ENCODE results near the gene ELFN2. TPM values are rescaled to one million over a fixed set of nuclear protein-coding genes. Genes with fewer than 3 reads are reported as not detected.

Gene ELFN2
- total and polyA plus RNA-seq, 2 of the 13 experiments (the other 11 are each of a cell fraction or from before 2014, with no cell fraction given): 0.01 TPM; not detected in 1

DNA sequence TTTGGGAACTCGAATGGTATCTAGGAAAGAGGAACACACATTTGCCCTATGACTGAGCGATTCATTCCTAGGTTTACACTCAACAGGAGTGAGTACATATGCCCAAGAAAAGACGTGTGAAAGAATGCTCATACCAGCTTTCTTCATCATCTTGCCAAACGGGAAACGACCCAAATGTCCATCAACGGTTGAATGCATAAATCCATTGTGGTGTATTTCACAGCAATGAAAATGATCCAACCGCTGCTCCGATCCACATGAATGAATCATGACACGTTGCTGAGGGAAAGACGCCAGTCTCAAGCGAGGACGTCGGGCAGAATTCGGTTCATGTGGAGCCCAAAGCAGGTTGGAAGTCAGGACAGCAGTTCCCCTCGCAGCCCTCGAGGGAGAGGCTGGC lies 73.4 kb downstream of the ELFN2 start:
- in situ Hi-C loops (cut with HindIII; ENCODE audit: extremely low pct_ligation_motif_present, low pct_unique_long_range_greater_than_20kb) (no loop called here), intact Hi-C loops (cut with micrococcal nuclease; ENCODE audit: unreplicated experiment) (no loop called here)
- TF ChIP-seq ZNF292 (CRISPR knock-in tag; IDR thresholded peaks at IDR 0.05; ENCODE audit: borderline replicate concordance, low read depth): no peak
- TF ChIP-seq, protein P1, sequence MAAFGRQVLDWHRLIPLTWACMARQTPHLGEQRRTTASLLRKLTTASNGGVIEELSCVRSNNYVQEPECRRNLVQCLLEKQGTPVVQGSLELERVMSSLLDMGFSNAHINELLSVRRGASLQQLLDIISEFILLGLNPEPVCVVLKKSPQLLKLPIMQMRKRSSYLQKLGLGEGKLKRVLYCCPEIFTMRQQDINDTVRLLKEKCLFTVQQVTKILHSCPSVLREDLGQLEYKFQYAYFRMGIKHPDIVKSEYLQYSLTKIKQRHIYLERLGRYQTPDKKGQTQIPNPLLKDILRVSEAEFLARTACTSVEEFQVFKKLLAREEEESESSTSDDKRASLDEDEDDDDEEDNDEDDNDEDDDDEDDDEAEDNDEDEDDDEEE (CRISPR knock-in tag; IDR thresholded peaks at IDR 0.05): no peak
- no peak for TF ChIP-seq MIER2 (CRISPR knock-in tag; IDR thresholded peaks at IDR 0.05)
- TF ChIP-seq, protein P2, sequence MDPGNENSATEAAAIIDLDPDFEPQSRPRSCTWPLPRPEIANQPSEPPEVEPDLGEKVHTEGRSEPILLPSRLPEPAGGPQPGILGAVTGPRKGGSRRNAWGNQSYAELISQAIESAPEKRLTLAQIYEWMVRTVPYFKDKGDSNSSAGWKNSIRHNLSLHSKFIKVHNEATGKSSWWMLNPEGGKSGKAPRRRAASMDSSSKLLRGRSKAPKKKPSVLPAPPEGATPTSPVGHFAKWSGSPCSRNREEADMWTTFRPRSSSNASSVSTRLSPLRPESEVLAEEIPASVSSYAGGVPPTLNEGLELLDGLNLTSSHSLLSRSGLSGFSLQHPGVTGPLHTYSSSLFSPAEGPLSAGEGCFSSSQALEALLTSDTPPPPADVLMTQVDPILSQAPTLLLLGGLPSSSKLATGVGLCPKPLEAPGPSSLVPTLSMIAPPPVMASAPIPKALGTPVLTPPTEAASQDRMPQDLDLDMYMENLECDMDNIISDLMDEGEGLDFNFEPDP (CRISPR knock-in tag; conservative IDR thresholded peaks at IDR 0.05): no peak
- TF ChIP-seq, protein P3, sequence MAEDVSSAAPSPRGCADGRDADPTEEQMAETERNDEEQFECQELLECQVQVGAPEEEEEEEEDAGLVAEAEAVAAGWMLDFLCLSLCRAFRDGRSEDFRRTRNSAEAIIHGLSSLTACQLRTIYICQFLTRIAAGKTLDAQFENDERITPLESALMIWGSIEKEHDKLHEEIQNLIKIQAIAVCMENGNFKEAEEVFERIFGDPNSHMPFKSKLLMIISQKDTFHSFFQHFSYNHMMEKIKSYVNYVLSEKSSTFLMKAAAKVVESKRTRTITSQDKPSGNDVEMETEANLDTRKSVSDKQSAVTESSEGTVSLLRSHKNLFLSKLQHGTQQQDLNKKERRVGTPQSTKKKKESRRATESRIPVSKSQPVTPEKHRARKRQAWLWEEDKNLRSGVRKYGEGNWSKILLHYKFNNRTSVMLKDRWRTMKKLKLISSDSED (CRISPR knock-in tag; IDR thresholded peaks at IDR 0.05): no peak
- TF ChIP-seq ZBTB3 (CRISPR knock-in tag; IDR thresholded peaks at IDR 0.05; ENCODE audit: borderline replicate concordance, low read depth): no peak
- TF ChIP-seq KDM1A (CRISPR knock-in tag; IDR thresholded peaks at IDR 0.05): no peak
- TF ChIP-seq MED13 (CRISPR knock-in tag; IDR thresholded peaks at IDR 0.05): no peak
- TF ChIP-seq ZMYM2 (CRISPR knock-in tag; IDR thresholded peaks at IDR 0.05): no peak
- TF ChIP-seq, protein P4, sequence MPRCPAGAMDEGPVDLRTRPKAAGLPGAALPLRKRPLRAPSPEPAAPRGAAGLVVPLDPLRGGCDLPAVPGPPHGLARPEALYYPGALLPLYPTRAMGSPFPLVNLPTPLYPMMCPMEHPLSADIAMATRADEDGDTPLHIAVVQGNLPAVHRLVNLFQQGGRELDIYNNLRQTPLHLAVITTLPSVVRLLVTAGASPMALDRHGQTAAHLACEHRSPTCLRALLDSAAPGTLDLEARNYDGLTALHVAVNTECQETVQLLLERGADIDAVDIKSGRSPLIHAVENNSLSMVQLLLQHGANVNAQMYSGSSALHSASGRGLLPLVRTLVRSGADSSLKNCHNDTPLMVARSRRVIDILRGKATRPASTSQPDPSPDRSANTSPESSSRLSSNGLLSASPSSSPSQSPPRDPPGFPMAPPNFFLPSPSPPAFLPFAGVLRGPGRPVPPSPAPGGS (CRISPR knock-in tag; IDR thresholded peaks at IDR 0.05): no peak
- no peak for TF ChIP-seq NR2F1 (CRISPR knock-in tag; IDR thresholded peaks at IDR 0.05)
- TF ChIP-seq NRL (CRISPR knock-in tag; IDR thresholded peaks at IDR 0.05; ENCODE audit: borderline replicate concordance): no peak
- TF ChIP-seq JARID2 (CRISPR knock-in tag; IDR thresholded peaks at IDR 0.05; ENCODE audit: insufficient replicate concordance): no peak
- CTCF ChIA-PET (ENCODE audit: low intra/inter-chr PET ratio, low total read pairs): no interaction called here
- ATAC-seq (no peak), DNase-seq (ENCODE audit: low spot score) (no peak), FAIRE-seq (no peak)
- Histone ChIP-seq H3K4me2 (ENCODE audit: low read depth, low read length) (no peak overlapping the region), H3K9me3 (ENCODE audit: low read length) (no peaks in the 10 kb centered on the region), H3K36me3 (replicated peaks in 1 of 2; ENCODE audit: control insufficient read depth in 1 of 2, insufficient read depth in 2 of 2, low read length in 2 of 2) (no peaks in the 10 kb centered on the region), H3K27ac (ENCODE audit: extremely low read length, insufficient read depth, low read length) (no peak overlapping the region), H3K27me3 (ENCODE audit: control insufficient read depth in 1 of 2, insufficient read depth in 2 of 2, low read length in 2 of 2) (peaks cover 8 to 46% of the 10 kb centered on the region in 2 experiments; a peak in 3 of 5 replicates), H3K79me2 (ENCODE audit: insufficient read depth, low read length) (no peaks in the 10 kb centered on the region), H3K4me1 (ENCODE audit: insufficient read depth, low read length) (no peaks in the 10 kb centered on the region), H4K20me1 (ENCODE audit: insufficient read depth, low read length) (no peaks in the 10 kb centered on the region), H3K9ac (ENCODE audit: insufficient read depth, low read depth, low read length) (no peak overlapping the region), H3K4me3 (replicated peaks in 1 of 3; ENCODE audit: insufficient read depth in 1 of 3, low read depth in 2 of 3, low read length in 3 of 3) (no peak overlapping the region), H2AFZ (ENCODE audit: low read length) (no peak overlapping the region)
- BruUV-seq (replicated peaks): no TSS peak
- POLR2A ChIA-PET: no interaction called here
- WGBS (ENCODE audit: low lambda C conversion rate): 30% methylated on average over 16 of the region's 16 CpGs

Data from HepG2 (cell line).